ENCODE data around the gene LRRC34. TPM values are rescaled to one million over a fixed set of nuclear protein-coding genes. Genes with fewer than 3 reads are reported as not detected.

Gene LRRC34
- total and polyA plus RNA-seq, 2 of the 8 experiments (the other 6 are each of a cell fraction or from before 2014, with no cell fraction given): 3.3 to 4.1 TPM

DNA sequence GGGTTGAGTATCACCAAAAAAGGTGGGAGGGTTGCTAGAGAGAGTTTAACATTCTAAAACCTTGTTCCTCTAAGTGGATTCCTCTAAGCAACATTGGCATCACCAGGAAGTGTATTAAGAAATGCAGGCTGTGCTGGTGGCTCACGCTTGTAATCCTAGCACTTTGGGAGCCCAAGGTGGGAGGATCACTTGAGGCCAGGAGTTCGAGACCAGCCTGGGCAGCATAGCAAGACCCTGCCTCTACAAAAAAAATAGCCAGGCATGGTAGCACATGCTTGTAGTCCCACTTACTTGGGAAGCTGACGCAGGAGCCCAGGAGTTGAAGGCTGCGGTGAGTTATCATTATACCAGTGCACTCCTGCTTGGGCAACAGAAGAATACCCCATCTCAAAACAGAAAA lies 34.9 kb downstream of the LRRC34 start:
- Histone ChIP-seq H2BK5ac (ENCODE audit: low read depth, low read length) (no peak overlapping the region), H3K18ac (ENCODE audit: extremely low read depth, low read length) (no peak overlapping the region), H3K27me3 (replicated peaks in 1 of 4; ENCODE audit: control insufficient read depth in 3 of 4, extremely low read depth in 1 of 4, insufficient read depth in 3 of 4, low read length in 3 of 4) (no peaks in the 10 kb centered on the region), H3K4me1 (replicated peaks in 1 of 4; ENCODE audit: control insufficient read depth in 3 of 4, insufficient read depth in 4 of 4, low read length in 3 of 4) (peaks cover 0 to 3% (median 1%) of the 10 kb centered on the region in 4 experiments; a peak in 1 of 7 replicates), H3K9me3 (ENCODE audit: insufficient read depth in 2 of 2, low read depth in 1 of 2, low read length in 1 of 2) (no peaks in the 10 kb centered on the region), H4K91ac (replicated peaks; ENCODE audit: insufficient read length, low read length) (no peak overlapping the region), H3K14ac (ENCODE audit: insufficient read length) (no peak overlapping the region), H3K36me3 (ENCODE audit: control insufficient read depth in 2 of 4, insufficient read depth in 4 of 4, low read length in 3 of 4) (peaks cover 5 to 72% (median 38%) of the 10 kb centered on the region in 4 experiments; a peak in 7 of 8 replicates), H4K8ac (ENCODE audit: extremely low read depth, insufficient read depth, low read length) (no peak overlapping the region), H3K79me1 (ENCODE audit: low read depth, low read length) (no peaks in the 10 kb centered on the region; the same call in 1 of the 2 replicates), H2BK20ac (ENCODE audit: low read length) (no peak overlapping the region), H3K79me2 (ENCODE audit: control insufficient read depth in 1 of 2, insufficient read depth in 2 of 2, low read length in 2 of 2) (peaks cover 0 to 52% of the 10 kb centered on the region in 2 experiments; a peak in 3 of 4 replicates), H3K4me2 (ENCODE audit: insufficient read depth in 1 of 2, low read depth in 2 of 2, low read length in 2 of 2) (no peak overlapping the region), H3K23me2 (ENCODE audit: low read depth, low read length) (no peaks in the 10 kb centered on the region), H3K23ac (ENCODE audit: insufficient read length) (no peak overlapping the region), H2BK15ac (ENCODE audit: low read length) (no peak overlapping the region), H3K9ac (replicated peaks in 1 of 4; ENCODE audit: extremely low read depth in 1 of 4, low read depth in 3 of 4, low read length in 3 of 4) (no peak overlapping the region), H3K4me3 (ENCODE audit: extremely low read depth in 1 of 4, insufficient read depth in 2 of 4, low read depth in 3 of 4, low read length in 4 of 4) (no peak overlapping the region), H3K4ac (replicated peaks; ENCODE audit: insufficient read length, low read depth, low read length) (no peak overlapping the region), H2BK120ac (replicated peaks; ENCODE audit: low read depth, low read length) (no peak overlapping the region), H3K27ac (ENCODE audit: low read depth, low read length) (no peak overlapping the region), H2AFZ (ENCODE audit: low read length) (no peak overlapping the region), H2BK12ac (ENCODE audit: low read depth, low read length) (no peak overlapping the region), H3K56ac (replicated peaks; ENCODE audit: insufficient read length, low read depth, low read length) (no peak overlapping the region), H2AK5ac (ENCODE audit: low read depth, low read length) (no peak overlapping the region), H4K5ac (ENCODE audit: insufficient read length, low read depth, low read length) (no peak overlapping the region), H4K20me1 (replicated peaks in 1 of 2; ENCODE audit: control insufficient read depth in 1 of 2, insufficient read depth in 2 of 2, low read length in 2 of 2) (peaks cover 0 to 4% of the 10 kb centered on the region in 2 experiments)
- FAIRE-seq: no peak
- POLR2A ChIA-PET (ENCODE audit: partially characterized antibody): interaction anchor here (1.8 kb wide), 1 partner anchor 12 kb away, joined by 4 read pairs; no protein-coding TSS in a partner anchor
- 75% methylated on average over 4 of the region's 4 CpGs; no CpG with 5 or more reads in 1 of the 2 experiments for WGBS, 2 experiments (ENCODE audit: extremely low coverage in 1 of 2, insufficient coverage in 1 of 2, insufficient read length in 1 of 2, insufficient replicate concordance in 2 of 2, low coverage in 1 of 2, low lambda C conversion rate in 2 of 2, missing lambda C conversion rate in 1 of 2)
- DNase-seq (ENCODE audit: low read depth in 1 of 2, low spot score in 2 of 2): no peak
- CTCF ChIA-PET (ENCODE audit: partially characterized antibody): interaction anchor here (0.6 to 1.2 kb wide), 3 partner anchors 15 to 84 kb away, joined by 3 read pairs; no protein-coding TSS in a partner anchor
- no peak for TF ChIP-seq TAF1 (IDR thresholded peaks at IDR 0.05; ENCODE audit: low read depth, low read length)

Data from H1 (cell line).